ENCODE measurements around the gene NIPA2.
A peak's percentile ranks its signal among the peaks of the same experiment; 100 is the strongest.
"Not testable (repeated sequence)": the region's sequence is repeated elsewhere in the genome, so short reads cannot be mapped to it uniquely, and the experiment has no call there.

The NIPA2 gene

GRCh38 chr15:22838292-22839042 is at the start of gene NIPA2:
NIPA2 (plus strand) TSS chr15:22838666; CDS start chr15:22851732, 13,066 bp downstream.
- DNase-seq, result peak; percentile 93

- DNase-seq, result no peak
Measured at GRCh38 chr15:22794063-22794462, 44.4 kb upstream of the NIPA2 start.

- DNase-seq, result no peak
Measured at GRCh38 chr15:22794621-22795167, 43.8 kb upstream of the NIPA2 start.

- DNase-seq, result no peak
Measured at GRCh38 chr15:22795206-22796063, 43.0 kb upstream of the NIPA2 start.

GRCh38 chr15:22796079-22796478 is 42.4 kb upstream of the NIPA2 start:
- no peak for DNase-seq

GRCh38 chr15:22799902-22800301 is 38.6 kb upstream of the NIPA2 start:
- DNase-seq, result no peak

- DNase-seq, result not testable (repeated sequence)
Measured at GRCh38 chr15:22803006-22803405, 35.5 kb upstream of the NIPA2 start.

- no peak for DNase-seq
Measured at GRCh38 chr15:22806156-22806555, 32.3 kb upstream of the NIPA2 start.

- DNase-seq, result no peak
Measured at GRCh38 chr15:22806664-22807063, 31.8 kb upstream of the NIPA2 start.

GRCh38 chr15:22807831-22808230 is 30.6 kb upstream of the NIPA2 start:
- not testable (repeated sequence) for DNase-seq

GRCh38 chr15:22808240-22808639 is 30.2 kb upstream of the NIPA2 start:
- no peak for DNase-seq

- peak; percentile 26 for DNase-seq
Measured at GRCh38 chr15:22808761-22809280, 29.6 kb upstream of the NIPA2 start.

GRCh38 chr15:22810033-22810852 is 28.2 kb upstream of the NIPA2 start:
- DNase-seq, result no peak

GRCh38 chr15:22810853-22811338 is 27.6 kb upstream of the NIPA2 start:
- no peak for DNase-seq

- DNase-seq, result no peak
Measured at GRCh38 chr15:22811640-22812039, 26.8 kb upstream of the NIPA2 start.

- DNase-seq, result no peak
Measured at GRCh38 chr15:22813844-22814243, 24.6 kb upstream of the NIPA2 start.

- no peak for DNase-seq
Measured at GRCh38 chr15:22815766-22816165, 22.7 kb upstream of the NIPA2 start.

- no peak for DNase-seq
Measured at GRCh38 chr15:22819651-22820050, 18.8 kb upstream of the NIPA2 start.

GRCh38 chr15:22823495-22824128 is 14.9 kb upstream of the NIPA2 start:
- no peak for DNase-seq

GRCh38 chr15:22827125-22827524 is 11.3 kb upstream of the NIPA2 start:
- DNase-seq, result no peak

- no peak for DNase-seq
Measured at GRCh38 chr15:22831473-22831872, 7.0 kb upstream of the NIPA2 start.
